Endothelial cell (in vitro differentiated cells): Measurements from ENCODE around the gene C6orf89. TPM values are rescaled to one million over a fixed set of nuclear protein-coding genes. Genes with fewer than 3 reads are reported as not detected.

Experiments
- DNase-seq: peaks from one replicate; pipeline ENCODE4 v3.0.0; 2021; ENCODE audit warnings: low spot score
- H3K27ac Mint-ChIP-seq: one replicate; pipeline ENCODE4 v1.8.0; 2021; ENCODE audit warnings: mixed read lengths, inconsistent platforms; ENCODE audit not compliant: unreplicated experiment
- H3K27me3 Mint-ChIP-seq: one replicate; pipeline ENCODE4 v1.8.0; 2021; ENCODE audit warnings: mild to moderate bottlenecking, moderate library complexity, mixed read lengths, inconsistent platforms; ENCODE audit not compliant: unreplicated experiment
- H3K36me3 Mint-ChIP-seq: one replicate; pipeline ENCODE4 v1.8.0; 2021; ENCODE audit warnings: mild to moderate bottlenecking, low read depth, mixed read lengths, inconsistent platforms; ENCODE audit not compliant: unreplicated experiment
- H3K4me1 Mint-ChIP-seq: one replicate; pipeline ENCODE4 v1.8.0; 2021; ENCODE audit warnings: mild to moderate bottlenecking, mixed read lengths, inconsistent platforms; ENCODE audit not compliant: unreplicated experiment
- H3K4me3 Mint-ChIP-seq: one replicate; pipeline ENCODE4 v1.8.0; 2021; ENCODE audit warnings: mild to moderate bottlenecking, mixed read lengths, inconsistent platforms; ENCODE audit not compliant: unreplicated experiment
- H3K9me3 Mint-ChIP-seq: one replicate; pipeline ENCODE4 v1.8.0; 2021; ENCODE audit warnings: mixed read lengths, inconsistent platforms; ENCODE audit not compliant: unreplicated experiment
- CTCF ChIP-seq: fragments of 200-600 bp; sonication (generic); IDR thresholded peaks from one replicate; pipeline ENCODE4 v1.5.0; 2021; ENCODE audit warnings: antibody characterized with exemption; ENCODE audit not compliant: unreplicated experiment
- total RNA-seq: library from RNA; stranded (reverse); fragmentation: NEBNext Ultra II Directional; extraction: Animal tissue kit (Norgen Biotek cat#: 25700); gene quantifications from one replicate; pipeline ENCODE4 v1.2.1, GENCODE V29; 2021; ENCODE audit not compliant: unreplicated experiment

C6orf89 gene
- total RNA-seq, 1 donor from 2014 or later, result 43.2 TPM

GRCh38 chr6:36956446-36956820 lies 70.7 kb downstream of the C6orf89 start:
- peaks cover 38% of the 10 kb centered on the region for H3K4me1 Mint-ChIP-seq
- DNase-seq, result no peak
- no peak overlapping the region for H3K4me3 Mint-ChIP-seq
- peaks cover 16% of the 10 kb centered on the region for H3K27me3 Mint-ChIP-seq
- TF ChIP-seq CTCF, result no peak
- H3K27ac Mint-ChIP-seq, result no peak overlapping the region
- peaks cover 4% of the 10 kb centered on the region for H3K36me3 Mint-ChIP-seq
- H3K9me3 Mint-ChIP-seq, result no peaks in the 10 kb centered on the region

GRCh38 chr6:36957773-36958271 lies 72.1 kb downstream of the C6orf89 start:
- Mint-ChIP-seq H3K27me3 (peaks cover 18% of the 10 kb centered on the region), H3K27ac (no peak overlapping the region), H3K9me3 (no peaks in the 10 kb centered on the region), H3K36me3 (peaks cover 6% of the 10 kb centered on the region), H3K4me3 (no peak overlapping the region), H3K4me1 (peaks cover 40% of the 10 kb centered on the region)
- no peak for TF ChIP-seq CTCF
- DNase-seq, result no peak

- H3K36me3 Mint-ChIP-seq, result peaks cover 9% of the 10 kb centered on the region
- peaks cover 18% of the 10 kb centered on the region for H3K27me3 Mint-ChIP-seq
- H3K4me1 Mint-ChIP-seq, result peaks cover 38% of the 10 kb centered on the region
- no peak for TF ChIP-seq CTCF
- H3K27ac Mint-ChIP-seq, result no peak overlapping the region
- no peaks in the 10 kb centered on the region for H3K9me3 Mint-ChIP-seq
- no peak overlapping the region for H3K4me3 Mint-ChIP-seq
- no peak for DNase-seq
Measured at GRCh38 chr6:36958775-36959554, 73.2 kb downstream of the C6orf89 start.

GRCh38 chr6:36959555-36960250 lies 74.0 kb downstream of the C6orf89 start:
- no peak for DNase-seq
- Mint-ChIP-seq H3K4me3 (no peak overlapping the region), H3K4me1 (peaks cover 34% of the 10 kb centered on the region), H3K27me3 (peaks cover 19% of the 10 kb centered on the region), H3K36me3 (peaks cover 9% of the 10 kb centered on the region), H3K9me3 (no peaks in the 10 kb centered on the region), H3K27ac (peak overlapping the region; percentile 39)
- TF ChIP-seq CTCF, result no peak
